Activated T-cell treated with anti-CD3 and anti-CD28 coated beads, Interleukin-2, amount 50 U/mL, for 72 hours (primary cell): ENCODE measurements around the gene SORT1. TPM values are rescaled to one million over a fixed set of nuclear protein-coding genes. Genes with fewer than 3 reads are reported as not detected.
"Not testable (repeated sequence)": the region's sequence is repeated elsewhere in the genome, so short reads cannot be mapped to it uniquely, and the experiment has no call there.

ENCODE experiments used
- ATAC-seq, 2 donors: fragments of 150-1000 bp; cut with Tn5 transposase; replicated peaks in 1 of 2; 2 replicates each; pipeline ENCODE4 v1.10.0; 2021; ENCODE audit warnings: moderate library complexity in 2 of 2, mild to moderate bottlenecking in 1 of 2
- DNase-seq, 2 donors: peaks; one replicate each; pipeline ENCODE4 v3.0.0; 2021 to 2022; ENCODE audit warnings: mixed read lengths in 1 of 2
- H3K27ac Mint-ChIP-seq: one replicate; pipeline ENCODE4 v1.8.0; 2022; ENCODE audit warnings: mild to moderate bottlenecking, moderate library complexity, mixed read lengths
- H3K27me3 Mint-ChIP-seq: one replicate; pipeline ENCODE4 v1.8.0; 2022; ENCODE audit warnings: low read depth, mixed read lengths
- H3K36me3 Mint-ChIP-seq, 2 donors: one replicate each; pipeline ENCODE4 v1.8.0; 2022; ENCODE audit warnings: mixed read lengths in 2 of 2, mild to moderate bottlenecking in 1 of 2; ENCODE audit not compliant: insufficient read depth in 2 of 2
- H3K4me1 Mint-ChIP-seq: one replicate; pipeline ENCODE4 v1.8.0; 2022; ENCODE audit warnings: low read depth, mixed read lengths
- H3K4me3 Mint-ChIP-seq, 2 donors: one replicate each; pipeline ENCODE4 v1.8.0; 2022; ENCODE audit warnings: mild to moderate bottlenecking in 2 of 2, mixed read lengths in 2 of 2, moderate library complexity in 2 of 2
- H3K9me3 Mint-ChIP-seq, 2 donors: one replicate each; pipeline ENCODE4 v1.8.0; 2022; ENCODE audit warnings: mixed read lengths in 2 of 2
- total RNA-seq, 2 donors: library from RNA; stranded (reverse); gene quantifications; one replicate each; pipeline ENCODE4 v1.2.3, GENCODE V29; 2022

Gene SORT1
- total RNA-seq, 2 donors from 2014 or later, result 1.4 to 4.8 TPM

DNA sequence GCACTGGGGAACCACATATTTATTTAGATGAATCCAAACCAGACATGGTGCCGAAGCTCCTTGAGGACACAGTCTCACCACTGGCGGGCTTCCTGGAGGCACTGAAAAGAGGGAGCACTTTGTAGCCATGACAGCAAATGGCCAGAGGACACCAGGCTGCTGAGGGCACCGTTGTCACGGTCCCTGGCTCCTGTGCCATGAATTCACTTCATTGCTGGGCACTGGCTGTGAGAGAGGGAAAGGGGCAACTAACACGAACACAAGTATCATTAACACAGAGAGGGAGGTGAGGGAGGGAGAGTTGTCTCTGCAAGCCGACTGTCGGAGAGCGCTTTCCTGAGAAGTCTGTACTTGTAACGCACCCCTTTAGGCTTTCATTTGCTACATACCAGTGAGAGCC lies 105.4 kb downstream of the SORT1 start:
- Mint-ChIP-seq H3K4me3 (no peak overlapping the region), H3K4me1 (no peaks in the 10 kb centered on the region)

DNA sequence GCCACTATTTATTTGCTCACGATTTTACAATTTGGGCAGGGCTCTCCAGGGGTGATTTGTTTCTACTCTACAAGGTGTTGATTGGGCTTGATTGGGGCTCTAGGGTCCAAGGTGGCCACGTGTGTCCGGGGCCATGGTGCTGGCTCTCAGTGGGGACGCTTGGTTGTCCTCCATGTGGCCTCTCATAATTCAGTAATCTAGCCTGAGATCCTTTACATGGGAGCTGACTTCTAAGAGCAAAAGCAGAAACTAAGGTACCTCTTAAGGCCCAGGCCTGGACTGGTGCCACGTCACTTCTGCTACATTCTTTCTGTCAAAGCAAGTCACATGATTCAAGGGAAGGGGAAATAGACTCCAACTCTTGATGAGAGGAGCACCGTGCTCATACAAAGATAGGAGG lies 106.7 kb downstream of the SORT1 start:
- H3K4me1 Mint-ChIP-seq, result no peaks in the 10 kb centered on the region
- H3K36me3 Mint-ChIP-seq, result no peaks in the 10 kb centered on the region
- H3K9me3 Mint-ChIP-seq, result no peaks in the 10 kb centered on the region
- ATAC-seq, result no peak
- H3K4me3 Mint-ChIP-seq, result no peak overlapping the region
- no peak for DNase-seq
- peaks cover 15% of the 10 kb centered on the region for H3K27me3 Mint-ChIP-seq
- no peak overlapping the region for H3K27ac Mint-ChIP-seq

More for the DNA sequence above, 105.4 kb downstream of the SORT1 start:
- no peak for DNase-seq
- no peak overlapping the region for H3K27ac Mint-ChIP-seq
- no peaks in the 10 kb centered on the region for H3K9me3 Mint-ChIP-seq
- H3K36me3 Mint-ChIP-seq, result no peaks in the 10 kb centered on the region
- no peak for ATAC-seq
- peaks cover 15% of the 10 kb centered on the region for H3K27me3 Mint-ChIP-seq

DNA sequence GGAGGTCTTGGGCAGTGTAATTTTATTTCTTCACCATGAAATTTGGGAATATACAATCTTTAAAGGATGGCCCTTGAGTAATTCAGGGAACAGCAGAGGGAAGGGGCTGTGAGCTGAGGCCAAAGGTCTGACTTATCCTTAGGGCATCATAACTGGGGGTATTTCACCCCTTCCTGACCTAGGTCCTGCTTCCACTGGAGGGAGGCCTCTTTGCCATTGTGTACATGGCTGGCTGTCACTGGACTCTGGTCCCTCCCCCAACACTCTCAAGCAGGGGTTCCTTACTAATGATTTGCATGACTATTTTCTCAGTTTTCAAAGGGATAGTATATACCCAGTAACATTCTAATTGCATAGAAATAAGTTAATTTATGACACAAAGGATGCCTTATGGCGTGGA lies 107.6 kb downstream of the SORT1 start:
- no peaks in the 10 kb centered on the region for H3K4me1 Mint-ChIP-seq
- peaks cover 15% of the 10 kb centered on the region for H3K27me3 Mint-ChIP-seq
- no peaks in the 10 kb centered on the region for H3K36me3 Mint-ChIP-seq
- DNase-seq (no peak), ATAC-seq (no peak)
- no peak overlapping the region for H3K27ac Mint-ChIP-seq
- no peak overlapping the region for H3K4me3 Mint-ChIP-seq
- H3K9me3 Mint-ChIP-seq, result no peaks in the 10 kb centered on the region

GRCh38 chr1:109286762-109287161 lies 111.0 kb downstream of the SORT1 start:
- not testable (repeated sequence) for H3K4me3 Mint-ChIP-seq, H3K9me3 Mint-ChIP-seq, H3K36me3 Mint-ChIP-seq, H3K27me3 Mint-ChIP-seq, ATAC-seq, H3K27ac Mint-ChIP-seq, DNase-seq
- H3K4me1 Mint-ChIP-seq, result peaks cover 12% of the 10 kb centered on the region

DNA sequence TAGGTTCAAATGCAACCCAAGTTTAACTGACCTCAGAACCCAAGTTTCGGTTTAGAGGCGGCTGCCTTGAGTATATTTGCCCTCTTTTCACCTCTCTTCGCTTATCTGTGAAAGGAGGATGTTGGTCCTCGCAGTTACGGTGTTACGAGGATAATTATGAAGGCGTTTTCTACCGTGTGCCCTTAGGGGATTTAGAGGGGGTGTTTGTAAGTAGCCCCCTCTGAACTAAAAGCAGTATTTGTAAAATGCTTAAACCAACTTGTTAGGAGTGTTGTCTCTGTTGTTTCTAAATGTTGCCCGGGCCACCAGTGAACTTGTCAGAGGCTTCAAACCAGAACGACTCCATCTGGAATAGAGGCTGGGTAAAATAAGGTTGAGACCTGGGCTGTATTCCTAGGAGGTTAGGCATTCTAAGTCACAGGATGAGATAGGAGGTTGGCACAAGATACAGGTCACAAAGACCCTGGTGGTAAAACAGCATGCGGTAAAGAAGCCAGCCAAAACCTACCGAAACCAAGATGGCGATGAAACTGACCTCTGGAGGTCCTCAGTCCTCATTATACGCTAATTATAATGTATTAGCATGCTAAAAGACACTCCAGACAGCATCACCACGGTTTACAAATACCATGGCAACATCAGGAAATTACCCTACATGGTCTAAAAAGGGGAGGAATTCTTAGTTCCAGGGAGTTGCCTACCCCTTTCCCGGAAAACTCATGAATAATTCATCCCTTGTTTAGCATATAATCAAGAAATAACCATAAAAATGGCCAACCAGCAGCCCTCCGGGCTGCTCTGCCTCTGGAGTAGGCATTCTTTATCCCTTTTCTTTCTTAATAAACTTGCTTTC lies 113.7 kb downstream of the SORT1 start:
- Mint-ChIP-seq H3K9me3 (no peaks in the 10 kb centered on the region), H3K27me3 (peaks cover 5% of the 10 kb centered on the region), H3K27ac (peak overlapping the region; percentile 56), H3K36me3 (peaks cover 0 to 4% of the 10 kb centered on the region in 2 donors), H3K4me3 (peak overlapping the region; percentile 90 to 100), H3K4me1 (peaks cover 18% of the 10 kb centered on the region)
- DNase-seq (no peak), ATAC-seq (peak in 1 of 2 donors; percentile 33)

GRCh38 chr1:109282952-109283747 lies 114.6 kb downstream of the SORT1 start, which contains the start of gene PSRC1:
Gene PSRC1, minus strand, starts transcription at chr1:109283145.
- peak within 1 kb of the TSS; percentile 90 to 100 for H3K4me3 Mint-ChIP-seq
- peak; percentile 97 to 98 for ATAC-seq

GRCh38 chr1:109282497-109282951 lies 115.2 kb downstream of the SORT1 start:
- Mint-ChIP-seq H3K27me3 (no peaks in the 10 kb centered on the region), H3K9me3 (no peaks in the 10 kb centered on the region), H3K27ac (peak overlapping the region; percentile 47), H3K4me3 (peak overlapping the region; percentile 90 to 100), H3K36me3 (peaks cover 0 to 4% of the 10 kb centered on the region in 2 donors), H3K4me1 (peaks cover 18% of the 10 kb centered on the region)
- ATAC-seq (no peak), DNase-seq (no peak)

More at GRCh38 chr1:109282952-109283747, 114.6 kb downstream of the SORT1 start, which contains the start of gene PSRC1:
- Mint-ChIP-seq H3K9me3 (no peaks in the 10 kb centered on the region), H3K36me3 (peaks cover 0 to 4% of the 10 kb centered on the region in 2 donors), H3K27ac (peak within 1 kb of the TSS; percentile 68), H3K27me3 (no peaks in the 10 kb centered on the region), H3K4me1 (peaks cover 18% of the 10 kb centered on the region)
- DNase-seq, result peak; percentile 93 to 94

- Mint-ChIP-seq H3K27me3 (no peaks in the 10 kb centered on the region), H3K27ac (no peak overlapping the region), H3K36me3 (peaks cover 0 to 4% of the 10 kb centered on the region in 2 donors), H3K9me3 (no peaks in the 10 kb centered on the region), H3K4me1 (peaks cover 23% of the 10 kb centered on the region), H3K4me3 (peak overlapping the region; percentile 90 to 100)
- DNase-seq (no peak), ATAC-seq (no peak)
Measured at GRCh38 chr1:109281680-109282496, 115.8 kb downstream of the SORT1 start.

- H3K9me3 Mint-ChIP-seq, result no peaks in the 10 kb centered on the region
- H3K36me3 Mint-ChIP-seq, result peaks cover 0 to 4% of the 10 kb centered on the region in 2 donors
- no peak overlapping the region for H3K27ac Mint-ChIP-seq
- ATAC-seq (no peak), DNase-seq (no peak)
- no peak overlapping the region for H3K4me3 Mint-ChIP-seq
- no peaks in the 10 kb centered on the region for H3K27me3 Mint-ChIP-seq
- peaks cover 25% of the 10 kb centered on the region for H3K4me1 Mint-ChIP-seq
Measured at GRCh38 chr1:109280862-109281261, 116.9 kb downstream of the SORT1 start.

DNA sequence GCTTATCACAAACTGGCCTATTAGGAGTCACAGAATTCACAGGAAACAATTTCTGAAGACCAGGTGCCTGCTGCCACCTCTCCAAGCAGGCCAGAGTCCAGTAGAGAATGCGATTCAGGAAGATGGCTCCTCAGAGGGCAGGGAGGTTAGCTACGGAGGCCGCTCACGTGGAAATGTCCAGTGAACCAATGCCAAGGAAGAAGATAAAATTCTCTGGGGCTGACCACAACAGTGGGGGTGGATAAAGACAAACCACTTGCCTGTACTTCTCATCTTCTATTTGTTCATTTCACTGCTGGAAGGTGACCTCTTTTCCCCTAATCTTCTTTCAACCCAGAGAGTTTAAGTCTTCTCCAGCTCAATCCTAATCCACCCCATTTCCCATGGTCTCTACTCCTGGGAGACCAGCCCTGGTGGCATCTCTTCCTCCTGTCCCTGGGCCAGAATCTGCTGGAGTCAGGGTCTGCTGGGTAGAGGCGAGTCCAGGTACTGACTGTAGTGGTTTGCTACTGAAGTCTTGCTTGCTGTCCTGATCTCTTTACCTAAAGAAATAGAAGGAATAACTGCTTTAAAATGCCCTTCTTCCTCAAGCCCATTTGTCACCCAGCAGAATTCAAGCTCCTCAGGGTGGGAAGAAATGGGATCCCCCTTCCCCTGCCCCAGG lies 118.0 kb downstream of the SORT1 start:
- peaks cover 0 to 4% of the 10 kb centered on the region in 2 donors for H3K36me3 Mint-ChIP-seq
- peaks cover 25% of the 10 kb centered on the region for H3K4me1 Mint-ChIP-seq
- H3K27ac Mint-ChIP-seq, result no peak overlapping the region

DNA sequence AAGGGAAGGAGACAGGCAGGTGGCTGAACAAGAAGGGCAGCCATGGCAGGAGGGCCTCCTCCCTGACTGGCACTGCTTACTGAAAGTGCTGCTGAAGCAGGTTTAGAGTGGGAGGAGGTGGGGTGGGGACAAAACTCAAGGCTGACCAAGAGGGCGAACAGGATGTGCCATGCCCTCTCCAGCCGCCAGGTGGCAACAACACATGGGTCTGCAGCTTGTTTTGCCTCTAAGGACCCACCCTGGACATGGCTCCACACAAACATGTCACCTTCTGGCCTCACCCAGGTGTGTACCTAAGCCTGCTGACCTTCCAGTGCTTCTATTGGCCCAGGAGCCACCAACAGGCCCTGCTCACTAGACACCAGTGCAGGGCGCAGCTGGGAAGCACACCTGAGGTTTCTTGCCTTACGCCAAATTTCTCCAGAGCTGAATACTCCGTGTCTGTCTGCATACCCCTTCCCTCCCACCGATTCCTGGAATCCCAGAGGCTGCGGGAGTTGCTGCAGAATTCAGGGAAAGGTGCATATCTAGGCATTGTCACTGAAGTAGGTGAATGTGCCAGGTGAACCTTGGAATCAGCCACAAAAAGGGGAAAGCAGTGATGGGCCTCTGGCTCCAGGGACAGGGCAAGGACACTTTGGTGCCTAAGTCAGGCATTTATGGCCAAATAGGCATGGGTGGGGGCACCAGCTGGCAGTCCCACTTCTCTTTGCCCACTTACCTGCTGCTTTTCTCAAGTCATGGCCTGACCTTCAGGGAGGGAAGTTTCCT lies 120.1 kb downstream of the SORT1 start:
- DNase-seq (peak; percentile 80 to 81), ATAC-seq (peak; percentile 84 to 88)
- H3K27me3 Mint-ChIP-seq, result no peaks in the 10 kb centered on the region
- H3K4me3 Mint-ChIP-seq, result no peak overlapping the region
- H3K36me3 Mint-ChIP-seq, result peaks cover 0 to 2% of the 10 kb centered on the region in 2 donors
- no peaks in the 10 kb centered on the region for H3K9me3 Mint-ChIP-seq
- H3K27ac Mint-ChIP-seq, result no peak overlapping the region
- H3K4me1 Mint-ChIP-seq, result peaks cover 20% of the 10 kb centered on the region

More for the DNA sequence above, 118.0 kb downstream of the SORT1 start:
- ATAC-seq (no peak), DNase-seq (no peak)
- Mint-ChIP-seq H3K27me3 (no peaks in the 10 kb centered on the region), H3K4me3 (no peak overlapping the region), H3K9me3 (no peaks in the 10 kb centered on the region)
